ENCODE data around the gene GDPGP1.
A peak's percentile ranks its signal among the peaks of the same experiment; 100 is the strongest.

The GDPGP1 gene

DNA sequence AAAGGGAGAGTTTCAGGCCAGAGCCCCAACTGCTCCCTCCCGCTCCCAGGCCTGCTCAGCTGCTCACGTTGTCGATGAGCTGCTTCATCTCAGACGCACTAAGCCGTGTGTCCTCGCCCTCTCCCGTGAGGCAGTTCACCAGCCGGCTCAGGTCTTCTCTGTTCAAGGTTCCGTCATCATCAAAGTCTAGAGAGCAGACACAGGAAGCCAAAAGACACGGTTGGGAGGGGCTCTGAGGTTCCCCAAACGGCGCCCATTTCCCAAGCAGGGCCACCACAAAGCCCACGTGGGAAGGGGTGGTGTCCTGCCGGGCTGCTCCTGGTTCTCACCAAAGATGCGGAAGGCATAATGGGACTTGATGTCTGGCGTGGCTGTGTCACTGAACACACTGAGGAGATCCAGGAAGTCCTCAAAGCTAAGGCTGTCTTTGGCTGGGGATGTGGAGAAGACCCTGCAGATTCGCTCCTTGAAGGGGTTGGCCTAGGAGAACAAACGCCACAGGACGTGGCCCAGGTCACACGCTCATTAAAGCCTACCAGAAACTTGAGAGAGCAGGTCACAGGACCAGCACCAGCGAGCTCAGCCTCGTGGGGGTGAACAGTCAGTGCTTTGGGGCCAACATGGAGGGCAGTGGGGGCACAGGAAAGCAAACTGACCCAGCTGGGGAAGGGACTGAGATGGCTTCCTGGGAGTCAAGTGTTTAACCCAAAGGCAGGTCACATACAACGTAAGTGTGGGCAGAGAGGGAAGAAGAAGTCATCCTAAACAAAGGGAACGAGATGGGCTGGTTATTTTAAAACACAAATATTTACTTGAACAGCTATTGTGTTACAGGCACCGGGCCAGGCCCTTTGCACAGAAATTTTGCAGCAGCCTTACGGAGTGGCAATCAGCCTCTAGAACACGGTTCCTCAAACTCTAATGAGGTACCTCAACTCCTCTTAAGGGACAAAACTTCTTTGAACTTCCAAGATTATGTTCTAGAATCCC is 2.7 kb upstream of the GDPGP1 start:
- Histone ChIP-seq H3K36me3 (peaks cover 52% of the 10 kb centered on the region), H3K4me3 (ENCODE audit: low read depth, low read length) (no peak overlapping the region), H3K27me3 (ENCODE audit: insufficient read depth, low read depth, severe bottlenecking) (no peaks in the 10 kb centered on the region), H3K9me3 (ENCODE audit: severe bottlenecking) (no peaks in the 10 kb centered on the region), H3K27ac (no peak overlapping the region)
- DNase-seq = no peak
- TF ChIP-seq CTCF (IDR thresholded peaks at IDR 0.05; ENCODE audit: low read depth, low read length) = no peak

GRCh38 chr15:90232196-90232595 is 1.8 kb upstream of the GDPGP1 start:
- no peaks in the 10 kb centered on the region for H3K27me3 ChIP-seq (ENCODE audit: insufficient read depth, low read depth, severe bottlenecking)
- no peak overlapping the region for H3K27ac ChIP-seq
- H3K4me3 ChIP-seq (ENCODE audit: low read depth, low read length) = no peak overlapping the region
- no peak for TF ChIP-seq CTCF (IDR thresholded peaks at IDR 0.05; ENCODE audit: low read depth, low read length)
- no peak for DNase-seq
- H3K9me3 ChIP-seq (ENCODE audit: severe bottlenecking) = no peaks in the 10 kb centered on the region
- peaks cover 44% of the 10 kb centered on the region for H3K36me3 ChIP-seq

DNA sequence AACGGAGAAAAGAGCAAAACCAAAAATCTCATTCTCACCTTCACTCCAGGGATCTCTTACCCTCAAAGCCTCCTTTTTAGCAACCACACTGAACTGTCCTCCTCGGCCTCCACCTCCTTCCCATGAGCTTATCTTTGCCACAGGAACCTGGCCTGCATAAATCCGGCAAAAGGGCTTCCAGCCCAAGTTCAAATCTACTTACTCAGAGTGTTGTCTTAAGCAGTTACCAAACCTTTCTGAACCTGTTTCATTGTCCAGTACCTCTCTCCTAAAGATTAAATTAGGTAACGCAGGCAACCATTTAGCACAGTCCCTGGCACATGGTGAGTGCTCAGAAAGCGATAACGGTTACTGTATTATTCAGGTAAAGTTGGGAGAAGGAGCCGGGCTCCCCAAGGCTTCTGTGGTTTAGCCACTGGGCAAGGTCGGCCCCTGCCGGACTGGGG is 1.0 kb upstream of the GDPGP1 start:
- TF ChIP-seq CTCF (IDR thresholded peaks at IDR 0.05; ENCODE audit: low read depth, low read length) = peak; percentile 54
- peaks cover 44% of the 10 kb centered on the region for H3K36me3 ChIP-seq

GRCh38 chr15:90233387-90234095 is 468 bp upstream of the GDPGP1 start, which contains the start of gene CIB1:
TSS of gene CIB1 (minus strand) at chr15:90233941. CDS start at chr15:90233885, 56 bp downstream.
- peak; percentile 95 for DNase-seq
- H3K36me3 ChIP-seq = peaks cover 44% of the 10 kb centered on the region
- TF ChIP-seq CTCF (IDR thresholded peaks at IDR 0.05; ENCODE audit: low read depth, low read length) = no peak
- no peaks in the 10 kb centered on the region for H3K9me3 ChIP-seq (ENCODE audit: severe bottlenecking)
- peak within 1 kb of the TSS; percentile 73 for H3K4me3 ChIP-seq (ENCODE audit: low read depth, low read length)
- no peaks in the 10 kb centered on the region for H3K27me3 ChIP-seq (ENCODE audit: insufficient read depth, low read depth, severe bottlenecking)
- peak within 1 kb of the TSS; percentile 73 for H3K27ac ChIP-seq

More for the DNA sequence above, 1.0 kb upstream of the GDPGP1 start:
- Histone ChIP-seq H3K4me3 (ENCODE audit: low read depth, low read length) (peak overlapping the region; percentile 73), H3K9me3 (ENCODE audit: severe bottlenecking) (no peaks in the 10 kb centered on the region), H3K27me3 (ENCODE audit: insufficient read depth, low read depth, severe bottlenecking) (no peaks in the 10 kb centered on the region), H3K27ac (peak overlapping the region; percentile 53)
- no peak for DNase-seq

GRCh38 chr15:90239371-90239770 is 5.4 kb downstream of the GDPGP1 start:
- H3K27ac ChIP-seq = no peak overlapping the region
- no peaks in the 10 kb centered on the region for H3K27me3 ChIP-seq (ENCODE audit: insufficient read depth, low read depth, severe bottlenecking)
- peaks cover 18% of the 10 kb centered on the region for H3K36me3 ChIP-seq
- no peak for TF ChIP-seq CTCF (IDR thresholded peaks at IDR 0.05; ENCODE audit: low read depth, low read length)
- DNase-seq = no peak
- H3K9me3 ChIP-seq (ENCODE audit: severe bottlenecking) = no peaks in the 10 kb centered on the region
- H3K4me3 ChIP-seq (ENCODE audit: low read depth, low read length) = no peak overlapping the region
